HCT116 (cell line): ENCODE results near the gene FBXL17. TPM values are rescaled to one million over a fixed set of nuclear protein-coding genes. Genes with fewer than 3 reads are reported as not detected.

Experiments
- ATAC-seq: fragments of 200-7000 bp; cut with Tn5 transposase; 2 replicates; pipeline ENCODE4 v1.9.1; 2020; ENCODE audit warnings: mild to moderate bottlenecking, moderate library complexity
- BruUV-seq: library from RNA; stranded (reverse); fragments of 400-500 nt; replicated peaks from 2 replicates; lab custom pipeline; 2021; lab: Mats Ljungman, UMichigan
- CTCF ChIA-PET: fragments of 300-600 bp; sonication (Branson Sonifier 250); formaldehyde crosslinking; loops from one replicate; lab custom pipeline; 2021; ENCODE audit warnings: antibody characterized with exemption; lab: Charles Lee
- POLR2A ChIA-PET: fragments of 300-600, 350-600 bp; sonication (Branson Sonifier 250); formaldehyde crosslinking; loops from one replicate; lab custom pipeline; 2021; ENCODE audit warnings: antibody characterized with exemption; lab: Charles Lee
- RAD21 ChIA-PET, 2 experiments: fragments of 300-600 bp; sonication (Branson Sonifier 250); formaldehyde crosslinking; loops; one replicate each; lab custom pipeline; 2023; ENCODE audit warnings: low total read pairs in 2 of 2; ENCODE audit not compliant: uncharacterized antibody in 2 of 2, unreplicated experiment in 2 of 2, low non-redundant PET in 1 of 2; lab: Charles Lee
- DNase-seq: peaks from one replicate; pipeline ENCODE4 v3.0.0-alpha.2; 2010; ENCODE audit warnings: low read depth, low spot score
- H2AFZ ChIP-seq: fragments of 200-600 bp; shearing (Covaris generic), sonication (generic); 2 replicates; pipeline ENCODE4 v1.6.1; 2017; ENCODE audit warnings: low read depth, mixed run types, mixed read lengths, antibody characterized with exemption, low read length; ENCODE audit not compliant: poor library complexity, severe bottlenecking
- H3K27ac ChIP-seq: 2 replicates; pipeline ENCODE4 v1.5.1; 2012; ENCODE audit warnings: low read depth, low read length
- H3K27me3 ChIP-seq: fragments of 200-600 bp; sonication (generic); 2 replicates; pipeline ENCODE4 v1.6.1; 2016; ENCODE audit warnings: mixed run types, low read length, mixed read lengths; ENCODE audit not compliant: insufficient read depth
- H3K36me3 ChIP-seq, 2 experiments: fragments of 200-500 bp in 1 of 2; fragments of 200-600 bp in 1 of 2; sonication (Bioruptor generic) in 1 of 2; sonication (generic) in 1 of 2; 2 replicates each; pipeline versions ENCODE4 v1.5.1 to v1.6.1; 2014 to 2016; ENCODE audit warnings: low read length in 2 of 2, inconsistent platforms in 1 of 2, mixed read lengths in 1 of 2, mixed run types in 1 of 2; ENCODE audit not compliant: insufficient read depth in 2 of 2, control insufficient read depth in 1 of 2
- H3K4me1 ChIP-seq, 2 experiments: fragments of 200-600 bp in 1 of 2; sonication (generic) in 1 of 2; 2 replicates each; pipeline versions ENCODE4 v1.5.1 to v1.6.1; 2012 to 2017; ENCODE audit warnings: low read length in 2 of 2, inconsistent platforms in 1 of 2, mild to moderate bottlenecking in 1 of 2, mixed read lengths in 1 of 2, mixed run types in 1 of 2, moderate library complexity in 1 of 2; ENCODE audit not compliant: insufficient read depth in 2 of 2, control insufficient read depth in 1 of 2
- H3K4me2 ChIP-seq: fragments of 200-600 bp; sonication (generic); 2 replicates; pipeline ENCODE4 v1.6.1; 2017; ENCODE audit warnings: mixed run types, low read length, mixed read lengths
- H3K4me3 ChIP-seq, 2 experiments: fragments of 200-600 bp in 1 of 2; sonication (generic) in 1 of 2; replicated peaks in 1 of 2; 2 replicates each; pipeline ENCODE4 v1.5.1; 2011 to 2016; ENCODE audit warnings: low read length in 2 of 2, control low read depth in 1 of 2, low read depth in 1 of 2, mild to moderate bottlenecking in 1 of 2, mixed read lengths in 1 of 2, mixed run types in 1 of 2
- H3K79me2 ChIP-seq: fragments of 200-600 bp; sonication (generic); 2 replicates; pipeline ENCODE4 v1.6.1; 2017; ENCODE audit warnings: mild to moderate bottlenecking, mixed run types, low read length, moderate library complexity, mixed read lengths; ENCODE audit not compliant: insufficient read depth
- H3K9ac ChIP-seq: fragments of 200-600 bp; sonication (generic); 2 replicates; pipeline ENCODE4 v1.6.1; 2016; ENCODE audit warnings: low read length, mixed read lengths
- H3K9me2 ChIP-seq: fragments of 200-600 bp; sonication (generic), shearing (Covaris generic); 2 replicates; pipeline ENCODE4 v1.6.1; 2017; ENCODE audit warnings: mixed run types, mild to moderate bottlenecking, moderate library complexity; ENCODE audit not compliant: insufficient read depth
- H3K9me3 ChIP-seq, 2 experiments: fragments of 200-500 bp in 1 of 2; fragments of 200-600 bp in 1 of 2; sonication (Bioruptor generic) in 1 of 2; sonication (generic) in 1 of 2; 2 replicates each; pipeline ENCODE4 v1.6.1; 2014 to 2017; ENCODE audit warnings: low read length in 2 of 2, mixed read lengths in 2 of 2, inconsistent platforms in 1 of 2, low read depth in 1 of 2, mild to moderate bottlenecking in 1 of 2, mixed run types in 1 of 2, moderate library complexity in 1 of 2; ENCODE audit not compliant: control insufficient read depth in 1 of 2, insufficient read depth in 1 of 2
- H4K20me1 ChIP-seq: fragments of 200-600 bp; sonication (generic), shearing (Covaris generic); 2 replicates; pipeline ENCODE4 v1.6.1; 2017; ENCODE audit warnings: mixed run types, mild to moderate bottlenecking, moderate library complexity; ENCODE audit not compliant: insufficient read depth
- CBX3 ChIP-seq: IDR thresholded peaks from 2 replicates; pipeline ENCODE4 v1.6.1; 2012; ENCODE audit warnings: low read depth
- EGR1 ChIP-seq: IDR thresholded peaks from 2 replicates; pipeline ENCODE4 v1.6.1; 2012; ENCODE audit warnings: low read depth
- ELF1 ChIP-seq: IDR thresholded peaks from 2 replicates; pipeline ENCODE4 v1.6.1; 2012; ENCODE audit warnings: low read depth, borderline replicate concordance
- EZH2 ChIP-seq: fragments of 200-600 bp; sonication (generic); IDR thresholded peaks from 2 replicates; pipeline ENCODE4 v1.6.1; 2017; ENCODE audit warnings: antibody characterized with exemption, mixed run types
- EZH2phosphoT487 ChIP-seq: fragments of 200-600 bp; IDR thresholded peaks from 2 replicates; pipeline ENCODE4 v1.6.1; 2018; ENCODE audit warnings: antibody characterized with exemption, borderline replicate concordance
- FOSL1 ChIP-seq: IDR thresholded peaks from 2 replicates; pipeline ENCODE4 v1.6.1; 2012; ENCODE audit warnings: low read depth
- JUND ChIP-seq: IDR thresholded peaks from 2 replicates; pipeline ENCODE4 v1.6.1; 2012
- POLR2A ChIP-seq: IDR thresholded peaks from 2 replicates; pipeline ENCODE4 v1.7.0; 2011; ENCODE audit warnings: borderline replicate concordance; ENCODE audit not compliant: insufficient read depth, insufficient read length; ENCODE audit errors: extremely low read depth
- RAD21 ChIP-seq: IDR thresholded peaks from 2 replicates; pipeline ENCODE4 v1.6.1; 2012; ENCODE audit warnings: low read depth, mild to moderate bottlenecking
- SIN3A ChIP-seq: IDR thresholded peaks from 2 replicates; pipeline ENCODE4 v1.6.1; 2012; ENCODE audit warnings: low read depth
- SRF ChIP-seq: IDR thresholded peaks from 2 replicates; pipeline ENCODE4 v1.6.1; 2012; ENCODE audit warnings: low read depth
- TCF7L2 ChIP-seq: IDR thresholded peaks from 2 replicates; pipeline ENCODE4 v1.7.0; 2011; ENCODE audit warnings: borderline replicate concordance, inconsistent platforms; ENCODE audit not compliant: insufficient read depth, insufficient read length; ENCODE audit errors: extremely low read depth
- ZNF274 ChIP-seq: fragments of 200-500 bp; sonication (Bioruptor generic); IDR thresholded peaks from 2 replicates; pipeline ENCODE4 v1.6.1; 2014; ENCODE audit warnings: mild to moderate bottlenecking, low read depth, low read length, inconsistent platforms
- intact Hi-C: fragments of 100-400 bp; cut with micrococcal nuclease; formaldehyde crosslinking; loops from 2 replicates; pipeline ENCODE4 v1.10.0; 2022
- total RNA-seq: library from RNA; stranded (reverse); gene quantifications from one replicate; pipeline ENCODE4 v1.2.1, GENCODE V29; 2021; ENCODE audit not compliant: unreplicated experiment
- TF ChIP-seq, protein P1 (sequence below), 3 experiments: fragments of 200-600 bp in 1 of 3; sonication (generic) in 1 of 3; IDR thresholded peaks in 2 of 3; conservative IDR thresholded peaks in 1 of 3; 2 replicates each; pipeline ENCODE4 v1.5.1; 2012 to 2017; ENCODE audit warnings: low read depth in 2 of 3, low read length in 2 of 3, antibody characterized with exemption in 1 of 3, borderline replicate concordance in 1 of 3, control low read depth in 1 of 3, mild to moderate bottlenecking in 1 of 3, mixed read lengths in 1 of 3, mixed run types in 1 of 3, moderate library complexity in 1 of 3; ENCODE audit not compliant: insufficient read depth in 1 of 3
- TF ChIP-seq, protein P2 (sequence below): IDR thresholded peaks from 2 replicates; pipeline ENCODE4 v1.6.1; 2012
- TF ChIP-seq, protein P3 (sequence below): IDR thresholded peaks from 2 replicates; pipeline ENCODE4 v1.6.1; 2012
- TF ChIP-seq, protein P4 (sequence below): IDR thresholded peaks from 2 replicates; pipeline ENCODE4 v1.6.1; 2011; ENCODE audit warnings: mild to moderate bottlenecking, low read length, moderate library complexity; ENCODE audit not compliant: insufficient replicate concordance; ENCODE audit errors: extremely low read depth

FBXL17 gene
- total RNA-seq, 1 experiment from 2014 or later: 9.4 TPM

DNA sequence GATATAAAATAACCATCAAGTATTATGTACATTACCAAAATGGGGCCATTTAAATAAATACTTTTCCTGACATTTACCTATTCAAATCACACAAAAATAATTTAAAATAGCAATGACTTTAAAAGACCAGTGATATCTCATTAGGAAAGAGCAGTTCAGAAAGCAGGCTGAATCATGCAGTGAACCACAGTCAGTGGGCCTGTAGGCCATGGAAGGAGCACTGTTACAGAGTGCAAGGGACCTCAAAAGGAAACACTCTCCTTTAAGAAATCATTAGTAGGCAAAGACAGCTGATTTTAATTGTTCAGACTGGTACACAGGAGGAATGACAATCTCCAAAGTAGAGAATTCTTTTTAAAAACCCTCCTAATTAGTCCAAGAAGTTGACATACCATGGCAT is 427.6 kb downstream of the FBXL17 start:
- no peaks in the 10 kb centered on the region for H3K79me2 ChIP-seq
- H3K27me3 ChIP-seq: no peaks in the 10 kb centered on the region
- TF ChIP-seq EZH2phosphoT487: no peak
- no peak for TF ChIP-seq ZNF274
- no peak for TF ChIP-seq POLR2A
- no peak for TF ChIP-seq SIN3A
- TF ChIP-seq, protein P1, sequence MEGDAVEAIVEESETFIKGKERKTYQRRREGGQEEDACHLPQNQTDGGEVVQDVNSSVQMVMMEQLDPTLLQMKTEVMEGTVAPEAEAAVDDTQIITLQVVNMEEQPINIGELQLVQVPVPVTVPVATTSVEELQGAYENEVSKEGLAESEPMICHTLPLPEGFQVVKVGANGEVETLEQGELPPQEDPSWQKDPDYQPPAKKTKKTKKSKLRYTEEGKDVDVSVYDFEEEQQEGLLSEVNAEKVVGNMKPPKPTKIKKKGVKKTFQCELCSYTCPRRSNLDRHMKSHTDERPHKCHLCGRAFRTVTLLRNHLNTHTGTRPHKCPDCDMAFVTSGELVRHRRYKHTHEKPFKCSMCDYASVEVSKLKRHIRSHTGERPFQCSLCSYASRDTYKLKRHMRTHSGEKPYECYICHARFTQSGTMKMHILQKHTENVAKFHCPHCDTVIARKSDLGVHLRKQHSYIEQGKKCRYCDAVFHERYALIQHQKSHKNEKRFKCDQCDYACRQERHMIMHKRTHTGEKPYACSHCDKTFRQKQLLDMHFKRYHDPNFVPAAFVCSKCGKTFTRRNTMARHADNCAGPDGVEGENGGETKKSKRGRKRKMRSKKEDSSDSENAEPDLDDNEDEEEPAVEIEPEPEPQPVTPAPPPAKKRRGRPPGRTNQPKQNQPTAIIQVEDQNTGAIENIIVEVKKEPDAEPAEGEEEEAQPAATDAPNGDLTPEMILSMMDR (IDR thresholded peaks at IDR 0.05 in 2 of 3, conservative IDR thresholded peaks at IDR 0.05 in 1 of 3; ENCODE audit: borderline replicate concordance in 1 of 3, insufficient read depth in 1 of 3, low read depth in 2 of 3, low read length in 2 of 3): no peak
- TF ChIP-seq TCF7L2: no peak
- TF ChIP-seq SRF: no peak
- no peak for TF ChIP-seq FOSL1
- TF ChIP-seq, protein P2, sequence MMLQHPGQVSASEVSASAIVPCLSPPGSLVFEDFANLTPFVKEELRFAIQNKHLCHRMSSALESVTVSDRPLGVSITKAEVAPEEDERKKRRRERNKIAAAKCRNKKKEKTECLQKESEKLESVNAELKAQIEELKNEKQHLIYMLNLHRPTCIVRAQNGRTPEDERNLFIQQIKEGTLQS: no peak
- TF ChIP-seq RAD21: no peak
- no peak for TF ChIP-seq EZH2
- no peak for TF ChIP-seq ELF1
- TF ChIP-seq CBX3: no peak
- TF ChIP-seq JUND: no peak
- TF ChIP-seq EGR1: no peak
- TF ChIP-seq, protein P3, sequence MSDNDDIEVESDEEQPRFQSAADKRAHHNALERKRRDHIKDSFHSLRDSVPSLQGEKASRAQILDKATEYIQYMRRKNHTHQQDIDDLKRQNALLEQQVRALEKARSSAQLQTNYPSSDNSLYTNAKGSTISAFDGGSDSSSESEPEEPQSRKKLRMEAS: no peak
- TF ChIP-seq, protein P4, sequence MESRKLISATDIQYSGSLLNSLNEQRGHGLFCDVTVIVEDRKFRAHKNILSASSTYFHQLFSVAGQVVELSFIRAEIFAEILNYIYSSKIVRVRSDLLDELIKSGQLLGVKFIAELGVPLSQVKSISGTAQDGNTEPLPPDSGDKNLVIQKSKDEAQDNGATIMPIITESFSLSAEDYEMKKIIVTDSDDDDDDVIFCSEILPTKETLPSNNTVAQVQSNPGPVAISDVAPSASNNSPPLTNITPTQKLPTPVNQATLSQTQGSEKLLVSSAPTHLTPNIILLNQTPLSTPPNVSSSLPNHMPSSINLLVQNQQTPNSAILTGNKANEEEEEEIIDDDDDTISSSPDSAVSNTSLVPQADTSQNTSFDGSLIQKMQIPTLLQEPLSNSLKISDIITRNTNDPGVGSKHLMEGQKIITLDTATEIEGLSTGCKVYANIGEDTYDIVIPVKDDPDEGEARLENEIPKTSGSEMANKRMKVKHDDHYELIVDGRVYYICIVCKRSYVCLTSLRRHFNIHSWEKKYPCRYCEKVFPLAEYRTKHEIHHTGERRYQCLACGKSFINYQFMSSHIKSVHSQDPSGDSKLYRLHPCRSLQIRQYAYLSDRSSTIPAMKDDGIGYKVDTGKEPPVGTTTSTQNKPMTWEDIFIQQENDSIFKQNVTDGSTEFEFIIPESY: no peak
- no peak overlapping the region for H3K9ac ChIP-seq
- DNase-seq (no peak), ATAC-seq (no peak)
- H3K4me1 ChIP-seq: no peaks in the 10 kb centered on the region
- no peaks in the 10 kb centered on the region for H4K20me1 ChIP-seq
- no peaks in the 10 kb centered on the region for H3K9me3 ChIP-seq
- H3K4me3 ChIP-seq: no peak overlapping the region
- CTCF ChIA-PET: no interaction called here
- no peaks in the 10 kb centered on the region for H3K36me3 ChIP-seq
- RAD21 ChIA-PET: no interaction called here
- no peak overlapping the region for H3K4me2 ChIP-seq
- intact Hi-C loops: no loop called here
- POLR2A ChIA-PET: no interaction called here
- no TSS peak for BruUV-seq
- no peak overlapping the region for H2AFZ ChIP-seq
- no peak overlapping the region for H3K27ac ChIP-seq
- no peaks in the 10 kb centered on the region for H3K9me2 ChIP-seq
